HEK293T (cell line): ENCODE results near the gene COL4A6.

Experiments
- BHLHE40 ChIP-seq: fragments of 450-650 bp; IDR thresholded peaks from 2 replicates; pipeline ENCODE4 v1.6.1; 2016; ENCODE audit warnings: mild to moderate bottlenecking, moderate library complexity, borderline replicate concordance
- ELF4 ChIP-seq: fragments of 450-650 bp; IDR thresholded peaks from 2 replicates; pipeline ENCODE4 v1.6.1; 2017; ENCODE audit warnings: antibody characterized with exemption
- SUZ12 ChIP-seq: fragments of 450-650 bp; IDR thresholded peaks from 2 replicates; pipeline ENCODE4 v1.6.1; 2016; ENCODE audit warnings: mild to moderate bottlenecking

GRCh38 chrX:108199691-108200090 is 238.5 kb downstream of the COL4A6 start:
- TF ChIP-seq BHLHE40, result no peak
- no peak for TF ChIP-seq SUZ12
- no peak for TF ChIP-seq ELF4
